Upper lobe of left lung (tissue), 4 donors: Measurements from ENCODE around the gene NIT1.

Source experiments
- EP300 ChIP-seq, 4 donors: sonication (generic); formaldehyde crosslinking; IDR thresholded peaks; one replicate each; pipeline ENCODE4 v1.5.1; 2017; ENCODE audit warnings: antibody characterized with exemption in 4 of 4, control low read depth in 2 of 4
- POLR2A ChIP-seq, 4 donors: fragments of 450-650 bp; IDR thresholded peaks; one replicate each; pipeline ENCODE4 v1.5.1; 2016 to 2017; ENCODE audit warnings: antibody characterized with exemption in 4 of 4, mild to moderate bottlenecking in 2 of 4
- POLR2AphosphoS5 ChIP-seq, 2 donors: sonication (generic); formaldehyde crosslinking; IDR thresholded peaks; one replicate each; pipeline ENCODE4 v1.5.1; 2017; ENCODE audit warnings: antibody characterized with exemption in 2 of 2
- TF ChIP-seq, protein P1 (sequence below), 6 experiments: fragments of 450-650 bp in 4 of 6; fragments of 200-600 bp in 2 of 6; sonication (generic) in 2 of 6; IDR thresholded peaks; one replicate each; pipeline ENCODE4 v1.5.1; 2016 to 2019; ENCODE audit warnings: antibody characterized with exemption in 6 of 6

DNA sequence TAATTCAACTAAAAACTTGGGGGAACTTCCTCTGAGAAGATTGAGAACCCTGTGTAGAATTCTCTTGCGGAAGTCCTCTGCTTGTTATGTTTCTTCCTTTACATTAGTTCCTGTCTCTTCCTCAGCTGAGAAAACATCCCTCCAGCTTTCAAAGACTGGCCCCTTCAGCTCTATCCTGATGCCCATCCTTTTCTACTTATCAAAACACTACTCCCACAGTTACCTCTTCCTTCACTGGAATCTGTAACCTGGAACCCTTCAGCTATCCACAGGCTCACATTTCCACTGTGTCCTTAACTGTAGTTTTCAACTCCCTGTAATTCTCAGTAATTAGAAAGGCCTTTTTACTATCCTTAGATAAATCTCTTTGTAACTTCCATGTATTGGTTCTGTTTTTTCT lies 20.5 kb downstream of the NIT1 start:
- TF ChIP-seq, protein P1, sequence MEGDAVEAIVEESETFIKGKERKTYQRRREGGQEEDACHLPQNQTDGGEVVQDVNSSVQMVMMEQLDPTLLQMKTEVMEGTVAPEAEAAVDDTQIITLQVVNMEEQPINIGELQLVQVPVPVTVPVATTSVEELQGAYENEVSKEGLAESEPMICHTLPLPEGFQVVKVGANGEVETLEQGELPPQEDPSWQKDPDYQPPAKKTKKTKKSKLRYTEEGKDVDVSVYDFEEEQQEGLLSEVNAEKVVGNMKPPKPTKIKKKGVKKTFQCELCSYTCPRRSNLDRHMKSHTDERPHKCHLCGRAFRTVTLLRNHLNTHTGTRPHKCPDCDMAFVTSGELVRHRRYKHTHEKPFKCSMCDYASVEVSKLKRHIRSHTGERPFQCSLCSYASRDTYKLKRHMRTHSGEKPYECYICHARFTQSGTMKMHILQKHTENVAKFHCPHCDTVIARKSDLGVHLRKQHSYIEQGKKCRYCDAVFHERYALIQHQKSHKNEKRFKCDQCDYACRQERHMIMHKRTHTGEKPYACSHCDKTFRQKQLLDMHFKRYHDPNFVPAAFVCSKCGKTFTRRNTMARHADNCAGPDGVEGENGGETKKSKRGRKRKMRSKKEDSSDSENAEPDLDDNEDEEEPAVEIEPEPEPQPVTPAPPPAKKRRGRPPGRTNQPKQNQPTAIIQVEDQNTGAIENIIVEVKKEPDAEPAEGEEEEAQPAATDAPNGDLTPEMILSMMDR (IDR thresholded peaks at IDR 0.05), result no peak
- TF ChIP-seq POLR2A (IDR thresholded peaks at IDR 0.05) (no peak), POLR2AphosphoS5 (IDR thresholded peaks at IDR 0.05) (no peak), EP300 (IDR thresholded peaks at IDR 0.05) (no peak)
